Measurements from ENCODE around the gene FSD2.

DNA sequence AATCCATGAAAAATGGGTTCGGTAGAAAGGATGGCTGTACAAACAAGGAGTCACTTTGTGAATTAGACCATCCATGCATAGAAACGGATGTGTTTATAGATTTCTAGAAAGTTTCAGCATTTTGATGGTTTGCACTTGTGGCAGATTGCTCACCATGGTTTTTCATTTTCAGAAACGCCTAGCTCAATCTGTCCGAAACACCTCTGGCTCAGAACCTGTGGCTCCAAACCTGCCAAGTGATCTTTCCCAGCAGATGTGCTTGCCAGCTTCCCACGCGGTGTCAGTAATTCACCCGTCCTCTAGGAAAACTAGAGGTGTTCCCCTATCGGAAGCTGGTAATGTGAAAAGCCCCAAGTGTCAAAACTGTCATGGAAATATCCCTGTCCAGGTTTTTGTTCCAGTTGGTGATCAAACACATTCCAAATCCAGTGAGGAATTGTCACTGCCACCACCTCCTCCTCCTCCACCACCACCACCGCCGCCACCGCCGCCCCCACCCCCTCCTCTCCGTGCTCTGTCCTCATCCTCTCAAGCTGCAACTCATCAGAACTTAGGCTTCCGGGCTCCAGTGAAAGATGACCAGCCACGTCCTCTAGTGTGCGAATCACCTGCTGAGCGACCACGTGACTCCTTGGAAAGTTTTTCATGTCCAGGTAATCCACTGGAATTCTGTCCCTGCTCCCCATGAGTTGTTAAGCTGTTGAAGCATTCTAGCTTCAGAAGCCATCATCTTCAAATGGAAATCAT is 24.7 kb upstream of the FSD2 start:
- TF ChIP-seq, protein P1, sequence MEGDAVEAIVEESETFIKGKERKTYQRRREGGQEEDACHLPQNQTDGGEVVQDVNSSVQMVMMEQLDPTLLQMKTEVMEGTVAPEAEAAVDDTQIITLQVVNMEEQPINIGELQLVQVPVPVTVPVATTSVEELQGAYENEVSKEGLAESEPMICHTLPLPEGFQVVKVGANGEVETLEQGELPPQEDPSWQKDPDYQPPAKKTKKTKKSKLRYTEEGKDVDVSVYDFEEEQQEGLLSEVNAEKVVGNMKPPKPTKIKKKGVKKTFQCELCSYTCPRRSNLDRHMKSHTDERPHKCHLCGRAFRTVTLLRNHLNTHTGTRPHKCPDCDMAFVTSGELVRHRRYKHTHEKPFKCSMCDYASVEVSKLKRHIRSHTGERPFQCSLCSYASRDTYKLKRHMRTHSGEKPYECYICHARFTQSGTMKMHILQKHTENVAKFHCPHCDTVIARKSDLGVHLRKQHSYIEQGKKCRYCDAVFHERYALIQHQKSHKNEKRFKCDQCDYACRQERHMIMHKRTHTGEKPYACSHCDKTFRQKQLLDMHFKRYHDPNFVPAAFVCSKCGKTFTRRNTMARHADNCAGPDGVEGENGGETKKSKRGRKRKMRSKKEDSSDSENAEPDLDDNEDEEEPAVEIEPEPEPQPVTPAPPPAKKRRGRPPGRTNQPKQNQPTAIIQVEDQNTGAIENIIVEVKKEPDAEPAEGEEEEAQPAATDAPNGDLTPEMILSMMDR (IDR thresholded peaks at IDR 0.05; ENCODE audit: control extremely low read depth in 1 of 3, insufficient read depth in 1 of 3, low read depth in 1 of 3, low read length in 3 of 3), result no peak
- no peak for TF ChIP-seq EZH2 (IDR thresholded peaks at IDR 0.05; ENCODE audit: low read depth, low read length, severe bottlenecking)
